GM06990 (cell line): ENCODE data around the gene ING3.

Experiments
- DNase-seq: peaks from one replicate; pipeline ENCODE4 v3.0.0-alpha.2; 2011; ENCODE audit not compliant: insufficient read length; ENCODE audit errors: extremely low read depth
- H3K27me3 ChIP-seq: replicated peaks from 2 replicates; pipeline ENCODE4 v1.6.0; 2011; ENCODE audit warnings: low read length; ENCODE audit not compliant: control insufficient read depth, insufficient read depth
- H3K36me3 ChIP-seq: 2 replicates; pipeline ENCODE4 v1.5.1; 2011; ENCODE audit warnings: low read length; ENCODE audit not compliant: control insufficient read depth, insufficient read depth
- H3K4me3 ChIP-seq: replicated peaks from 2 replicates; pipeline ENCODE4 v1.5.1; 2011; ENCODE audit warnings: low read depth, mild to moderate bottlenecking, control low read depth, low read length
- TF ChIP-seq, protein P1 (sequence below): IDR thresholded peaks from 2 replicates; pipeline ENCODE4 v1.5.1; 2011; ENCODE audit warnings: low read length, control low read depth, mild to moderate bottlenecking, inconsistent platforms; ENCODE audit not compliant: insufficient read depth, poor library complexity, severe bottlenecking

The ING3 gene

DNA sequence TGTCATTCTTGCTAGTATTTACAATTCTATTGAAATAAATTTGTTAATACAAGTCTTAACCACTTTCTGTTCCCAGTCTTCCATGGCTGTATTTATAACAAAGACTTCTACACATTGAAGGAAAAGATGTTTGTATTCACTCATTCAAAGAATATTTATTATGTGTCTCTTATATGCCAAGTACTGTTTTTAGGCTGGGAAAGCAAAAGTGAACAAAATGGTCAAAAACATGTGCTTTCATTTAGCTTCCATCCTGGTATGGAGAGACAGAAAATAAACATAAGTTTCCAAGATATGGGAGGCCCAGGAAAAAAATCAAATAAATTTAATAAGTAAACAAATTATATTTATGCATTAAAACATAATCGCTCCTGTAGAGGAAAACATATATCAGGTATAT, 60.8 kb downstream of the ING3 start:
- TF ChIP-seq, protein P1, sequence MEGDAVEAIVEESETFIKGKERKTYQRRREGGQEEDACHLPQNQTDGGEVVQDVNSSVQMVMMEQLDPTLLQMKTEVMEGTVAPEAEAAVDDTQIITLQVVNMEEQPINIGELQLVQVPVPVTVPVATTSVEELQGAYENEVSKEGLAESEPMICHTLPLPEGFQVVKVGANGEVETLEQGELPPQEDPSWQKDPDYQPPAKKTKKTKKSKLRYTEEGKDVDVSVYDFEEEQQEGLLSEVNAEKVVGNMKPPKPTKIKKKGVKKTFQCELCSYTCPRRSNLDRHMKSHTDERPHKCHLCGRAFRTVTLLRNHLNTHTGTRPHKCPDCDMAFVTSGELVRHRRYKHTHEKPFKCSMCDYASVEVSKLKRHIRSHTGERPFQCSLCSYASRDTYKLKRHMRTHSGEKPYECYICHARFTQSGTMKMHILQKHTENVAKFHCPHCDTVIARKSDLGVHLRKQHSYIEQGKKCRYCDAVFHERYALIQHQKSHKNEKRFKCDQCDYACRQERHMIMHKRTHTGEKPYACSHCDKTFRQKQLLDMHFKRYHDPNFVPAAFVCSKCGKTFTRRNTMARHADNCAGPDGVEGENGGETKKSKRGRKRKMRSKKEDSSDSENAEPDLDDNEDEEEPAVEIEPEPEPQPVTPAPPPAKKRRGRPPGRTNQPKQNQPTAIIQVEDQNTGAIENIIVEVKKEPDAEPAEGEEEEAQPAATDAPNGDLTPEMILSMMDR: no peak
- no peaks in the 10 kb centered on the region for H3K36me3 ChIP-seq

DNA sequence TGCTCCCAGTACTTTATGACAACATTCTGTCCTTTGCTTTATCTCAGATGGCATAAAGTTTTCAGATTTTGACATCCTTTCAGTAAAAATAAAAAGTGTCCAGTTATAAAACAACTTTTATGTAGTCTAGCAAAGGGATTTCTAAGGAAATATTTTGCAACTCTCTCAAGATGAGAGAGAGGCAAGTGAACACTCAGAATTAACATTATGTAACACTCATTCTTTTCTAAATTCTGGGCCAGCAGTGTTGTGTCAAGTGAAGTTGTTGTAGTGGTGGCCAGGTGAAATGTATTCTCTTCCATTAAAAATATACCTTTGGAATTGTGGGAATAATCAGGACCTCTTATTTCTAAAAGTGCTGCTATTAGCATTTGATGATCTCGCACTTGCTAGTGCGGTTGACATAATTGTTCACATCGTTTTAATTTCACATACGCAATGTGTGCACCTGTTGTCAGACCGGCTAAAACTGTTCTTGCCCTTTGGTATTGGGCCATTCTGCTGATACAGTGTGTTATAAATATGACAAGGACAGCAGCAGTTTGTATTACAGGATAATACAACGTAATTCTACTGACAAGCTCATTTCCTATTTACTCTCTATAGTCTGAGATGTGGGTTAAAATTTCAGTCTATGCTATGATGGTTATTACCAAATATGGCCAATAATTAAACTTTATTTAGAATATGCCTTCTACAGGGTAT, 61.7 kb downstream of the ING3 start:
- H3K4me3 ChIP-seq: no peak overlapping the region
- no peak for DNase-seq
- no peaks in the 10 kb centered on the region for H3K36me3 ChIP-seq
- TF ChIP-seq, protein P1: no peak
- no peaks in the 10 kb centered on the region for H3K27me3 ChIP-seq

More for the DNA sequence above, 60.8 kb downstream of the ING3 start:
- no peak for DNase-seq
- Histone ChIP-seq H3K27me3 (no peaks in the 10 kb centered on the region), H3K4me3 (no peak overlapping the region)

DNA sequence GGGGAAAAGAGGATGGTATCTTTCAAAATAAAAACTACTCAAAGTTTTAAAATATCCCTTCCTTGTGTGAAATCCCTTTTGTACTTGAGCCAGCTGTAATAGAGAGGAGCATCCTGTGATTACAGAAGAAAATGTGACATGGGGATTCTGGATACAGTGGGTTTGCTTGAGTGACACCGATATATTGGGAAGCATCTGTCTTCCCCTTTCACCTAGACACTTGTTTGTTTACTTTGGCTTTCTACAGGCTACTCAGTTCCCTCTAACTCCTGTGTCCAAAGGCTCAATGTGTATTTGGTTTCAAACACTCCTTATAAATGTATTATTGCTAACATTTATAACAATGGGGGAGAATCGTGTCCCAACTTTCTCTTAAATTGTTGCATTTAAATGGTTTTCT, 62.3 kb downstream of the ING3 start:
- H3K36me3 ChIP-seq: no peaks in the 10 kb centered on the region
- TF ChIP-seq, protein P1: no peak
- no peaks in the 10 kb centered on the region for H3K27me3 ChIP-seq
- no peak overlapping the region for H3K4me3 ChIP-seq
- no peak for DNase-seq

DNA sequence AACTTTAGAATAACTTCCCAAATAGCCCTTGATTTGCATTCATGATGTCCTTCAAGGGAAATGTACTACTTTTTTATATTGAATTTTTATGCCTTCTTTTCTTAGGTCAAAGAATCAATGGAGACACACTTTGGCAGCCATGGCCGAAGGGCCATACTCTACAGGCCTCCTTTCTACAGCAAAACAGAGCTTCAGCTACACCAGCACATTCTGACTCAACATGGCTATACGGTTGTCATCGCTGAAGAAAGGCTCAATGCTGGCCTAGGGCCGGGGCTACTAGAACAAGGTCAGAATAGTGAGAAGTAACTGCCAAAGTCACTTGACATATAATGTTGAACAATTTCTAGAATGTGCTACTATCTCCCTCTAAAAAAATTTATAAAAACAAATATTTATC, 65.0 kb downstream of the ING3 start:
- H3K27me3 ChIP-seq: no peaks in the 10 kb centered on the region

DNA sequence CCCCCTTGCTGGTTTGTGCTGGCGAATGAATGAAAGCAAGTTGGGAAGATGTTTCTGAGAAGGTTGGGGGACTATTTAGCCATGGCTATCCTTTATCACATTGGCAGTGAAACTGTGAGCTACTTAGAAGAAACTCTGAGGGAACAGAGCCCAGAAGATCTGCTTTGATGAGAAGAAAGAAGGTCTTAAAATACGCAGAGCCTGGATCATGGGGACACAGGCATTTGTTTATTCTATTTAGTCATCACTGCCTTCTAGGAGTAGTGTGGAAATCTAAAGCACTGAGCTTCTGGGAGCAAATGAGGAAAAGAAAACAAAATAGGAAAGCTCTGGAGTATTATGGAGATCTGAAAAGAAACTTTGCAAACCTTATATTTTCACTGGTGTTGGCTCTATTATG, 66.4 kb downstream of the ING3 start:
- TF ChIP-seq, protein P1: no peak
- Histone ChIP-seq H3K4me3 (no peak overlapping the region), H3K36me3 (no peaks in the 10 kb centered on the region), H3K27me3 (no peaks in the 10 kb centered on the region)
- no peak for DNase-seq

More for the DNA sequence above, 65.0 kb downstream of the ING3 start:
- Histone ChIP-seq H3K4me3 (no peak overlapping the region), H3K36me3 (no peaks in the 10 kb centered on the region)
- DNase-seq: no peak
- TF ChIP-seq, protein P1: no peak

DNA sequence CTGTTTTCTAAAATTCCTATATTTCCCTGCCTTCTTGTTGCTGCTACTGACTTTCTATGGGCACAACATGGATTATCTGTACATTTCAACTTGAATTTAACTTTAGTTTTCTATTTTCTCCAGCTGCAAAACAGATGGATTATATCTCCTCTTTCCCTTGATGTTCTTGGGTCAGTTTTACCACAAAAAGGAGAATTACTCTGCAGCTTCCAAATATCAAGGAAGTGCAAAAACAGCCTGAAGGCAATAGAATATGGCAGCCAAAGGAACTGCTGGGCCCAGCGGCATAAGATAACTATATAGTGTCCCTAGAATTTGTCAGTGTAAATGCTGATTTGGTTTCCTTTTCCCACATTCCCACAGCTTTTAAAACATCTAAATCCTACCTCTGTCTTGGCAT, 67.0 kb downstream of the ING3 start:
- no peaks in the 10 kb centered on the region for H3K27me3 ChIP-seq
- TF ChIP-seq, protein P1: no peak
- H3K4me3 ChIP-seq: no peak overlapping the region
- no peak for DNase-seq
- no peaks in the 10 kb centered on the region for H3K36me3 ChIP-seq
